Neural progenitor cell (in vitro differentiated cells): ENCODE measurements around the gene NIT2.

ENCODE experiments used
- CTCF ChIP-seq: fragments of 200-600 bp; sonication (generic); IDR thresholded peaks from 2 replicates; pipeline ENCODE4 v1.5.1; 2017; ENCODE audit warnings: antibody characterized with exemption, mild to moderate bottlenecking
- EZH2 ChIP-seq: fragments of 200-600 bp; sonication (generic); IDR thresholded peaks from 2 replicates; pipeline ENCODE4 v1.6.1; 2017; ENCODE audit warnings: antibody characterized with exemption, mild to moderate bottlenecking, moderate library complexity

GRCh38 chr3:100289339-100289738 is 45.2 kb upstream of the NIT2 start:
- TF ChIP-seq EZH2 = no peak
- no peak for TF ChIP-seq CTCF
